PC-3 (cell line): Measurements from ENCODE around the gene IL17RB. TPM values are rescaled to one million over a fixed set of nuclear protein-coding genes. Genes with fewer than 3 reads are reported as not detected.

ENCODE experiments used
- ATAC-seq: fragments of 200-7000 bp; cut with Tn5 transposase; 2 replicates; pipeline ENCODE4 v1.9.1; 2020; ENCODE audit warnings: mild to moderate bottlenecking, moderate library complexity
- BruUV-seq: library from RNA; stranded (reverse); fragments of 400-500 nt; replicated peaks from 2 replicates; lab custom pipeline; 2021; lab: Mats Ljungman, UMichigan
- CTCF ChIA-PET: fragments of 300-600 bp; sonication (Branson Sonifier 250); formaldehyde crosslinking; loops from one replicate; lab custom pipeline; 2022; ENCODE audit warnings: antibody characterized with exemption; lab: Charles Lee
- POLR2A ChIA-PET: fragments of 300-600 bp; sonication (Branson Sonifier 250); formaldehyde crosslinking; loops from one replicate; lab custom pipeline; 2022; ENCODE audit warnings: antibody characterized with exemption; ENCODE audit not compliant: unreplicated experiment; lab: Charles Lee
- DNase-seq: peaks from one replicate; pipeline ENCODE4 v3.0.0-alpha.2; 2015
- H2AFZ ChIP-seq: fragments of 300-600 bp; sonication (generic); 2 replicates; pipeline ENCODE4 v1.6.0; 2016; ENCODE audit warnings: antibody characterized with exemption, low read length
- H3F3A ChIP-seq: fragments of 300-600 bp; sonication (generic); one replicate; pipeline ENCODE4 v1.6.0; 2017; ENCODE audit warnings: antibody characterized with exemption, low read length, control low read depth, mild to moderate bottlenecking; ENCODE audit not compliant: unreplicated experiment
- H3K27ac ChIP-seq: fragments of 300-600 bp; sonication (generic); 2 replicates; pipeline ENCODE4 v1.5.1; 2016; ENCODE audit warnings: mild to moderate bottlenecking, low read length
- H3K27me3 ChIP-seq: fragments of 300-600 bp; sonication (generic); 2 replicates; pipeline ENCODE4 v1.6.1; 2016; ENCODE audit warnings: low read length, mixed read lengths
- H3K36me3 ChIP-seq: fragments of 300-600 bp; sonication (generic); 2 replicates; pipeline ENCODE4 v1.6.1; 2016; ENCODE audit warnings: low read depth, mixed run types, low read length, mixed read lengths
- H3K4me1 ChIP-seq: fragments of 300-600 bp; sonication (generic); 2 replicates; pipeline ENCODE4 v1.5.1; 2016; ENCODE audit warnings: low read length; ENCODE audit not compliant: insufficient read depth
- H3K4me2 ChIP-seq: fragments of 300-600 bp; sonication (generic); 2 replicates; pipeline ENCODE4 v1.6.0; 2016; ENCODE audit warnings: low read length
- H3K4me3 ChIP-seq: fragments of 300-600 bp; sonication (generic); 2 replicates; pipeline ENCODE4 v1.5.1; 2016; ENCODE audit warnings: mild to moderate bottlenecking, low read length, mixed read lengths
- H3K79me2 ChIP-seq: fragments of 300-600 bp; sonication (generic); 2 replicates; pipeline ENCODE4 v1.6.1; 2017; ENCODE audit warnings: low read length, mixed read lengths
- H3K9ac ChIP-seq: fragments of 300-600 bp; sonication (generic); 2 replicates; pipeline ENCODE4 v1.6.0; 2016; ENCODE audit warnings: mild to moderate bottlenecking, low read length
- H3K9me2 ChIP-seq: fragments of 300-600 bp; sonication (generic); replicated peaks from 2 replicates; pipeline ENCODE4 v1.6.1; 2016; ENCODE audit warnings: mixed run types, low read length, mixed read lengths
- H3K9me3 ChIP-seq: fragments of 300-600 bp; sonication (generic); 2 replicates; pipeline ENCODE4 v1.6.1; 2016; ENCODE audit warnings: low read length, mixed read lengths
- H4K20me1 ChIP-seq: fragments of 300-600 bp; sonication (generic); 2 replicates; pipeline ENCODE4 v1.6.1; 2016; ENCODE audit warnings: low read length, mixed read lengths
- CTCF ChIP-seq: fragments of 300-600 bp; sonication (generic); conservative IDR thresholded peaks from 2 replicates; pipeline ENCODE4 v1.5.1; 2017; ENCODE audit warnings: antibody characterized with exemption, low read depth, mild to moderate bottlenecking, low read length
- EZH2 ChIP-seq: fragments of 300-600 bp; sonication (generic); IDR thresholded peaks from one replicate; pipeline ENCODE4 v1.6.1; 2017; ENCODE audit warnings: antibody characterized with exemption, mild to moderate bottlenecking, low read length; ENCODE audit not compliant: unreplicated experiment
- EZH2phosphoT487 ChIP-seq: fragments of 300-600 bp; sonication (generic); IDR thresholded peaks from 2 replicates; pipeline ENCODE4 v1.6.1; 2018; ENCODE audit warnings: mild to moderate bottlenecking, antibody characterized with exemption, low read length, borderline replicate concordance
- intact Hi-C: fragments of 100-400 bp; cut with micrococcal nuclease; formaldehyde crosslinking; loops from 2 replicates; pipeline ENCODE4 v1.9.0; 2023
- total RNA-seq: library from RNA; depleted of rRNA; stranded (reverse); fragments of >200 nt; gene quantifications from 2 replicates; pipeline ENCODE4 v1.2.3, GENCODE V29; 2014

IL17RB gene
- total RNA-seq, 1 experiment from 2014 or later: 2.3 TPM

DNA sequence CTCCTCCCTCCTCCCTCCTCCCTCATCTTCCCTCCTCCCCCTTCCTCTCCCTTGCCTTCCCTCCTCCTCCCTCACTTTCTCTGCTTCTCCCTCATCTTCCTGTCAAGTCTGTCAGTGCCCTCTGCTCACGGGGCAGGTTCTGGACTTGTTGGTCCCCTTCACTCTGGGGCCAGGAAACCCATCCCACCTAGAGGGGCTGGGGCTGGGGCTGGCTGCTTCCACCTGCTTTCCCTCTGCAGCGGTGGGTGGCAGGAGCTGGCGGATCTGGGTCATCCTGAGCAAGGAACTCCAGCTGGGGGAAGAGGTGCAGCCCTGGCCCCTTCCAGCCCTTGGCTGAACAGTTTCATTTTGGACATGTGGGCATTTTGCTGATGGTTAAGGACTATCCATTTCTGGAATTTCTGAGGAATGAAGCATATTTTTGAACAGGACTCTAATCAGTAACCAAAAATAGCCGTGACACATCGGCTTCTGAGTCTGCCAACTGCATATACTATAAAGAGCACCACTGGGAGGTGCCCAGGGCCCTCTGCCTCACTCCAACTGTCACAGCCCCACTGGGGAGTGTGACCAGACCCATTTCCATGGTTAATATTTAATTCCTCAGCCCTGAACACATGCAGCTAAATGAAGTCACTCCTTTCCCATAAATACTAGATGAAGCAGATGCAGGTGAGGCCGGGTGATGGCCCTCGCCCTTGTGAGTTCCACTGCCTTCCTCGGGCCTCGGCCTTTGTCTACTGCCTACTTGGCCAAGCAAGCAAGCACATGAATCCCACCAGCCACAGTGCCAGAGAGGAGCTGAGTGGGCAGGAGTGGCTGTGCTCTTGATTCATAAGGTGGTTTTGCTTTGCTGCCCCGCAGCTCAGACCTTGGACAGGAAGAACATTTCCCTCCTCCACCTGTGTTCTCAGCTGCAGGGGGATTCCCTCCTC lies 39.9 kb upstream of the IL17RB start:
- CTCF ChIA-PET: no interaction called here
- ATAC-seq: peak; percentile 33
- peak; percentile 18 for DNase-seq
- H3K27me3 ChIP-seq: peaks cover 83% of the 10 kb centered on the region
- no peak overlapping the region for H3K27ac ChIP-seq
- H3K36me3 ChIP-seq: no peaks in the 10 kb centered on the region
- POLR2A ChIA-PET: no interaction called here
- H3K9me2 ChIP-seq: no peaks in the 10 kb centered on the region
- H3K79me2 ChIP-seq: no peaks in the 10 kb centered on the region
- H3K4me3 ChIP-seq: no peak overlapping the region
- no peaks in the 10 kb centered on the region for H3K4me1 ChIP-seq
- no peaks in the 10 kb centered on the region for H4K20me1 ChIP-seq
- intact Hi-C loops: no loop called here
- H2AFZ ChIP-seq: no peak overlapping the region
- TF ChIP-seq EZH2phosphoT487: no peak
- TF ChIP-seq CTCF: no peak
- no peak for TF ChIP-seq EZH2
- H3K4me2 ChIP-seq: no peak overlapping the region
- BruUV-seq: no TSS peak
- H3K9ac ChIP-seq: no peak overlapping the region
- no peaks in the 10 kb centered on the region for H3F3A ChIP-seq
- H3K9me3 ChIP-seq: no peaks in the 10 kb centered on the region

DNA sequence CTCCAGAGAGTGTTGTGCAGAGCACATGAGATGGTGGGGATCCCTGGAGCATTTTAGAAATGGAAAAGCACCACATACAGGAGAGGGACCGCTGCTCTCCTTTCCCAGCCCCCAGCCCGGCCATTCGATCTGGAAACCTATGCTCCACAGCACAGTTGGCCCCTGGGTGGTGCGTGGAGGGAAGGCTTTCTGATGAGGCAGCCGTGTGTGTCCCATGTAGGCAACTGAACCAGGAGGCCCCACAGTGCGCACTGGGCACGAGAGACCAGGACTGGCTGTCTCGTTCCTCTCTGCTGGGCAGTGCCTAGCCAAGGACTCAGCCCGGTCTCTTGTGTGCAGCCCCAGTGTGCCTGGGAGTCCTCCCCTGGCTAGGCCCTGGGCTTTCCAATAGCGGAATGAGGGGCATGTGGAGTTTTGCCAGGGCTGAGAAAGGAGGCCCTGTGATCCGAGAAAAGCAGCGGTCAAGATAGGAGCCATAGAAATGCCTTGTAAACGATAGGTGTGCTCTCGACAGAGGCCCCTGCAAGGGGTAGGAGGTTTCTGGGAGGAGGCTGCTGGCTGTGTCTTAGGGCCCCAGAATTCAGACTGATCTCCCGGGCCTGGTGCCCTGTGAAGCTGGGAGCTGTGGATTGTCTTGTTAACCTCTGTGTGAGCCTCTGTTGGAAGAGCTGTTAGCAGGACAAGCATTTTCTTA lies 39.1 kb upstream of the IL17RB start:
- Histone ChIP-seq H3K4me3 (no peak overlapping the region), H3K27me3 (peaks cover 75% of the 10 kb centered on the region), H3K4me2 (no peak overlapping the region), H3K79me2 (no peaks in the 10 kb centered on the region), H3K4me1 (no peaks in the 10 kb centered on the region), H2AFZ (no peak overlapping the region), H3K9me3 (no peaks in the 10 kb centered on the region), H3K36me3 (no peaks in the 10 kb centered on the region), H4K20me1 (no peaks in the 10 kb centered on the region), H3F3A (no peaks in the 10 kb centered on the region), H3K9me2 (no peaks in the 10 kb centered on the region), H3K27ac (no peak overlapping the region), H3K9ac (no peak overlapping the region)
- no peak for TF ChIP-seq EZH2
- TF ChIP-seq CTCF: no peak
- TF ChIP-seq EZH2phosphoT487: no peak
- intact Hi-C loops: no loop called here
- CTCF ChIA-PET: no interaction called here
- no peak for DNase-seq
- POLR2A ChIA-PET: no interaction called here
- BruUV-seq: no TSS peak
- ATAC-seq: no peak
